ENCODE results near the gene TMEM145. TPM values are rescaled to one million over a fixed set of nuclear protein-coding genes. Genes with fewer than 3 reads are reported as not detected.
A peak's percentile ranks its signal among the peaks of the same experiment; 100 is the strongest.

Gene TMEM145
- total RNA-seq, 1 experiment from 2014 or later = 1.5 TPM

- BruUV-seq (replicated peaks) = TSS peak; percentile 76
Measured at GRCh38 chr19:42301646-42302203, 11.4 kb upstream of the TMEM145 start, which contains the start of gene PRR19. Gene PRR19, plus strand, starts transcription at chr19:42302132. Its CDS starts 7,453 bp downstream, at chr19:42309585.

GRCh38 chr19:42303101-42303464, 10.0 kb upstream of the TMEM145 start:
- Mint-ChIP-seq H3K36me3 (ENCODE audit: insufficient read depth, unreplicated experiment) (peaks cover 19% of the 10 kb centered on the region), H3K27ac (ENCODE audit: unreplicated experiment) (peak overlapping the region; percentile 79), H3K9me3 (ENCODE audit: low read depth, unreplicated experiment) (no peaks in the 10 kb centered on the region), H3K27me3 (ENCODE audit: unreplicated experiment) (no peaks in the 10 kb centered on the region), H3K4me3 (ENCODE audit: low read depth, unreplicated experiment) (peak overlapping the region; percentile 97), H3K4me1 (ENCODE audit: low read depth, unreplicated experiment) (peaks cover 13% of the 10 kb centered on the region)
- no TSS peak for BruUV-seq (replicated peaks)
- CTCF ChIA-PET = interaction anchor here (1.3 kb wide), 2 partner anchors 24 to 60 kb away, joined by 3 to 5 read pairs; partner anchors contain the start of gene GSK3A
- intact Hi-C loops (cut with micrococcal nuclease; ENCODE audit: unreplicated experiment) = no loop called here
- no peak for DNase-seq
- no peak for TF ChIP-seq CTCF (IDR thresholded peaks at IDR 0.05; ENCODE audit: unreplicated experiment)

More at GRCh38 chr19:42301646-42302203, 11.4 kb upstream of the TMEM145 start, which contains the start of gene PRR19:
- CTCF ChIA-PET = interaction anchor here (0.6 to 1.3 kb wide), 8 partner anchors 22 to 218 kb away, joined by 3 to 7 read pairs (median 4); partner anchors contain the start of gene GSK3A
- H3K9me3 Mint-ChIP-seq (ENCODE audit: low read depth, unreplicated experiment) = no peaks in the 10 kb centered on the region
- peaks cover 23% of the 10 kb centered on the region for H3K36me3 Mint-ChIP-seq (ENCODE audit: insufficient read depth, unreplicated experiment)
- peak within 1 kb of the TSS; percentile 79 for H3K27ac Mint-ChIP-seq (ENCODE audit: unreplicated experiment)
- DNase-seq = no peak
- H3K4me3 Mint-ChIP-seq (ENCODE audit: low read depth, unreplicated experiment) = peak within 1 kb of the TSS; percentile 97
- H3K4me1 Mint-ChIP-seq (ENCODE audit: low read depth, unreplicated experiment) = peaks cover 13% of the 10 kb centered on the region
- intact Hi-C loops (cut with micrococcal nuclease; ENCODE audit: unreplicated experiment) = no loop called here
- H3K27me3 Mint-ChIP-seq (ENCODE audit: unreplicated experiment) = no peaks in the 10 kb centered on the region
- TF ChIP-seq CTCF (IDR thresholded peaks at IDR 0.05; ENCODE audit: unreplicated experiment) = no peak

GRCh38 chr19:42303876-42304275, 9.2 kb upstream of the TMEM145 start:
- CTCF ChIA-PET = interaction anchor here (0.6 kb wide), 4 partner anchors 120 to 228 kb away, joined by 3 to 4 read pairs (median 3); partner anchors contain the start of gene ZNF574
- no peak for TF ChIP-seq CTCF (IDR thresholded peaks at IDR 0.05; ENCODE audit: unreplicated experiment)
- Mint-ChIP-seq H3K27ac (ENCODE audit: unreplicated experiment) (no peak overlapping the region), H3K4me1 (ENCODE audit: low read depth, unreplicated experiment) (peaks cover 13% of the 10 kb centered on the region), H3K4me3 (ENCODE audit: low read depth, unreplicated experiment) (no peak overlapping the region), H3K27me3 (ENCODE audit: unreplicated experiment) (no peaks in the 10 kb centered on the region), H3K9me3 (ENCODE audit: low read depth, unreplicated experiment) (no peaks in the 10 kb centered on the region), H3K36me3 (ENCODE audit: insufficient read depth, unreplicated experiment) (peaks cover 19% of the 10 kb centered on the region)
- DNase-seq = no peak
- no TSS peak for BruUV-seq (replicated peaks)
- intact Hi-C loops (cut with micrococcal nuclease; ENCODE audit: unreplicated experiment) = no loop called here

GRCh38 chr19:42306646-42307045, 6.5 kb upstream of the TMEM145 start:
- no peak for TF ChIP-seq CTCF (IDR thresholded peaks at IDR 0.05; ENCODE audit: unreplicated experiment)
- H3K36me3 Mint-ChIP-seq (ENCODE audit: insufficient read depth, unreplicated experiment) = peaks cover 10% of the 10 kb centered on the region
- no peak overlapping the region for H3K4me3 Mint-ChIP-seq (ENCODE audit: low read depth, unreplicated experiment)
- H3K27me3 Mint-ChIP-seq (ENCODE audit: unreplicated experiment) = peaks cover 12% of the 10 kb centered on the region
- no peak for DNase-seq
- H3K4me1 Mint-ChIP-seq (ENCODE audit: low read depth, unreplicated experiment) = peaks cover 13% of the 10 kb centered on the region
- no peaks in the 10 kb centered on the region for H3K9me3 Mint-ChIP-seq (ENCODE audit: low read depth, unreplicated experiment)
- no TSS peak for BruUV-seq (replicated peaks)
- CTCF ChIA-PET = no interaction called here
- H3K27ac Mint-ChIP-seq (ENCODE audit: unreplicated experiment) = no peak overlapping the region
- intact Hi-C loops (cut with micrococcal nuclease; ENCODE audit: unreplicated experiment) = no loop called here

All from Calu3 (cell line).